ENCODE results near the gene PML.

- TF ChIP-seq CTCF (IDR thresholded peaks at IDR 0.05) (no peak), POLR2AphosphoS5 (IDR thresholded peaks at IDR 0.05) (no peak), EP300 (IDR thresholded peaks at IDR 0.05) (no peak)
These were observed 1.1 kb upstream of the PML start for GRCh38 chr15:73993211-73993994.

Data from stomach (tissue), 4 donors.